GM12864 (cell line): ENCODE data around the gene ENPP4.

Source experiments
- DNase-seq: peaks from one replicate; pipeline ENCODE4 v3.0.0-alpha.2; 2011; ENCODE audit warnings: low read depth
- H3K4me3 ChIP-seq: 2 replicates; pipeline ENCODE4 v1.5.1; 2011; ENCODE audit warnings: mild to moderate bottlenecking, low read depth, low read length, control low read depth
- CTCF ChIP-seq: IDR thresholded peaks from 2 replicates; pipeline ENCODE4 v1.5.1; 2011; ENCODE audit warnings: low read depth, mild to moderate bottlenecking, moderate library complexity, low read length, control low read depth, inconsistent platforms; ENCODE audit errors: missing control alignments

The ENPP4 gene

DNA sequence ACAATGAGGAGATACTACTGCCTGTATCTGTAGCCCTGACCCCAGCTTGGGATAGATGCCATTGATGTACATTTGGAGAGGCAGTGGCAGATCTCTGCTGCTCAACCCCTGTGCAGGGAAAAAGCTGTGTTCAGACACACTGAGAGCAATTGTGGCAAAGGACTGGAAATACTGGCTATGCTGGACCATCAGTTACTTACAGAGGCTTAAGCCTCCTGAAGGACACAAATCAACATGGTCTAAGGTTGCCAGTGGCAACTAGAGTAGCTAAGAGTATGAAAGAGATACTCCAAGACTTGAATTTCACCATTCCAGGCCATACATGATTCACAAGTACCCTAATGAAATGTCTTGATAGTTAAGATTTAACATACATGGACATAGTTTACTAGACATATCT, 32.4 kb upstream of the ENPP4 start:
- no peak for DNase-seq
- H3K4me3 ChIP-seq, result no peak overlapping the region
- no peak for TF ChIP-seq CTCF

GRCh38 chr6:46098678-46099077, 31.1 kb upstream of the ENPP4 start:
- no peak for TF ChIP-seq CTCF
- H3K4me3 ChIP-seq, result no peak overlapping the region
- no peak for DNase-seq

GRCh38 chr6:46099952-46100351, 29.8 kb upstream of the ENPP4 start:
- no peak overlapping the region for H3K4me3 ChIP-seq
- no peak for DNase-seq
- TF ChIP-seq CTCF, result no peak

DNA sequence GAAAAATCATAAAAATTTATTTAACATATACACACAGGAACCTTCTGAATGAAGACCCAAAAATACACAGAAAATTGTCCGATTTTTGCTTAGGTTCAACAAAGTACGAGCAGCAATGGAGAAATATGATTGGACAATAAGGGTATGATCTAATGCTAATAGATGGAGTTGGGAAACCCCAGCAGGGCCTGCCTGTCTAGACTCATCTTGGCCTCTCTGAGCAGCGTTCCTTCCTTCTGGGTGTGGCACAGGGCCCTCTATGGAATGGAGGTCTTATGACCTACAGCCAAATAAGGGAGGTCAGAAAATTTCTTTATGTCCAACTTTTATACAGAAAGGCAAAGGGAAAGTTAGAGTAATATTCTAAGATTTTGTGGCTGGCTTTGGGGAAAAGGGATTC, 27.7 kb upstream of the ENPP4 start:
- DNase-seq, result no peak
- no peak for TF ChIP-seq CTCF
- no peak overlapping the region for H3K4me3 ChIP-seq

GRCh38 chr6:46103441-46104115, 26.2 kb upstream of the ENPP4 start:
- H3K4me3 ChIP-seq, result no peak overlapping the region
- no peak for TF ChIP-seq CTCF
- DNase-seq, result no peak

GRCh38 chr6:46104209-46104608, 25.6 kb upstream of the ENPP4 start:
- H3K4me3 ChIP-seq, result no peak overlapping the region
- DNase-seq, result no peak
- no peak for TF ChIP-seq CTCF

DNA sequence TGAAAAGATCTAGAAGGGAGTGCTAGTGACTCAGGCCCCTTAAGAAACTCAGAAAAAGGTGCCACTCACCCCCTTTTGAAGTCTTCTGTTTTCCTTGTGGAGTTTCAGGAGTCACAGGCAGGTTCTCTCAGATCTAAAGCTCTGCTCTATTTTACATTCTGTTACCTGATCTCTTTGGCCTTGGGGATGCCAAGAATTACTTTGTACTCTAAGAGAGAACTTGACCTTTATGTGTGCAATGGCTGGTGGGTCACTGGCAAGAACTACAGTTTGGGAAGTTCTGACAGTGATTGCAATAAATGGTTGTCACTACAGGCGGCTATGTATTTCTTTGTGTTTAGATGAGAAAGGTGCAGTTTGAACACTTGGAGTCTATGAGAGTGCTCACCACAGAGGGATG, 24.2 kb upstream of the ENPP4 start:
- H3K4me3 ChIP-seq, result no peak overlapping the region
- DNase-seq, result no peak
- TF ChIP-seq CTCF, result no peak
